Cortex of kidney (tissue), 1 donor: ENCODE results near the gene ONECUT3.
"Not testable (repeated sequence)": the region's sequence is repeated elsewhere in the genome, so short reads cannot be mapped to it uniquely, and the experiment has no call there.

Source experiments
- DNase-seq: peaks from one replicate; lab custom pipeline; 2025; lab: John Stamatoyannopoulos, UW

Gene ONECUT3

DNA sequence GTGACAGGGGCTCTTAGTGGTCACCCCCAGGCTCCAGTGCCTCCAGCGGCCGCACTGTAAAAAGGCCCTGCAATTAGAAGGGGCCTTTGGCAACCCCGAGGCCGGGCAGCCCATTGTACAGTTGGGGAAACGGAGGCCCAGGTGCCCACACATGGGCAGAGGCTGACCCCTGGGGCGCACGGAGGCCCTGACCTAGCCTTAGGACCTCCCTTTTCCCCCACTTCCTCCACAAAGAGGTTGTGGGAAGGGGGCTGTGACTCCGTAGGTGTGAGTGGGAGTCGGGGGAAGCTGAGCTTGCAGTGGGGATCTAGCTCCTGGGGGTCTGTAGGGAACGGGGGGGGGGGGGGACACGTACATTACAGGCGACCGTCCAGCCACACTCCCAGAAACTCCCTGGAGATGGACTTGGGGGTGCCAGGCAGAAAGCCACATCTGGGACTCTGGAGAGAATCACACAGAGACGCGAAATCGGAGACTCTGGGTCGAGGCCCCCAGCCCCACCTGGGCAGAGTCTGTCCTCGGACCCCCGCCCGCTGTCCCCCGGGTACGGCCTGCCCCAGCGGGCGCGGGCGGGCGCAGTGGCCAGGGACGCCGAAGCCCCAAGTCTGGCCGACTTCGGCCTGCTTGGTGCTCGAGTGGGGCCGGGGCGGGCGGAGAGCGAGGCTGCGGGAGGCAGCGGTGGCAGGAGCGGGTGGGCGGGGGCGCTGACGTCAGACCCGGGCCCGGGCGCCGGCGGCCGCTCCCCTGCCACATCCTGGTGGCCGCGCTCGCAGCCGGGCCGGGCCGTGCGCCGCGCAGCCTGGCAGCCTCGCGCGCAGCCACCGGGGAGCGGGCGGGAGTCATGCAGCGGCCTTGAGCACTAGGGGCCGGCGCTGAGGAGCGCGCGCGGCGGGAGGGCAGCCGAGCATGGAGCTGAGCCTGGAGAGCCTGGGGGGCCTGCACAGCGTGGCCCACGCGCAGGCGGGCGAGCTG, at the start of gene ONECUT3:
TSS of gene ONECUT3 (plus strand) at position 750 of the 972 bp plus-strand sequence. CDS start at position 907, 157 bp downstream.
- no peak for DNase-seq

DNA sequence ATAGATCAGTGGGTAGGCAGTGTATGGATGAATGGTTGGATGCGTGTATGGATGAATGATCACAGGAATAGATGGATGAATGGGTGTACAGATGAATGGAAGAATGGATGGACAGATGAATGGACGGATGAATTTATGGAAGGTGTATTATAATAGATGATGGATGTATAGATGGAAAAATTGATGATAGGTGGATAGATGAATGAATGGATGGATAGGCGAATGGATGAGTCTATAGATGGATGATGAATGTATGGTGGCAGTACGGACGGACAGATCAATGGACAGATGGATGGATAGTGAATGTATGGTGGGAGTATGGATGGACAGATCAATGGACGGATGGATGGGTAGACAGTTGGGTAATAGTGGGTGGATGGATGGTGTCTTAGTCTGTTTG, 49.0 kb upstream of the ONECUT3 start:
- DNase-seq: no peak

DNA sequence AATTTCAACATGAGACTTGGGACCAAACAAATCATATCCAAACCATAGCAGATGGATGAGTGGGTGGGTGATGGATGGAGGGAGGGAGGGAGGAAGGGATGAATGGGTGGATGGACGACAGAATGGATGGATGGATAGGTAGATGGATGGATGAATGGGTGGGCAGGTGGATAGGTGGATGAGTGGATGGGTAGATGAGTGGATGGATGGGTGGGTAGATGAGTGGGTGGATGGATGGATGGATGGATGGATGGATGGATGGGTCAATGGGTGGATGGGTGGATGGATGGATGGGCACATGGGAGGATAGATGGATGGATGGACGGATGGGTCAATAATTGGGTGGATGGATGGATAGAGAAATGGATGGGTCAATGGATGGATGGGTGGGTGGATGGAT, 47.9 kb upstream of the ONECUT3 start:
- DNase-seq: no peak

DNA sequence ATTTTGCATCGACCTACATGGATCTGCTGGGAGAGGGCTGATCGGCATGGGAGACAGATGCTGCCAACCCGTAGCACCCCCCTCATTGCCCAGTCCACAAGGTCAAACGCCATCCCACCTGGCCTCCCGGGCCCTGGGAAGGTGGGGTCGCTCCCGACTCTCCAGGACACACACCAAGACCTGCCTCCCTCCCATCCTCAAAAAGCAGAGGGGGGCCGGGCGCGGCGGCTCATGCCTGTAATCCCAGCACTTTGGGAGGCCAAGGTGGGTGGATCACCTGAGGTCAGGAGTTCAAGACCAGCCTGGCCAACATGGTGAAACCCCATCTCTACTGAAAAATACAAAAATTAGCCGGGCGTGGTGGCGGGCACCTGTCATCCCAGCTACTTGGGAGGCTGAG, 46.7 kb upstream of the ONECUT3 start:
- DNase-seq: not testable (repeated sequence)

DNA sequence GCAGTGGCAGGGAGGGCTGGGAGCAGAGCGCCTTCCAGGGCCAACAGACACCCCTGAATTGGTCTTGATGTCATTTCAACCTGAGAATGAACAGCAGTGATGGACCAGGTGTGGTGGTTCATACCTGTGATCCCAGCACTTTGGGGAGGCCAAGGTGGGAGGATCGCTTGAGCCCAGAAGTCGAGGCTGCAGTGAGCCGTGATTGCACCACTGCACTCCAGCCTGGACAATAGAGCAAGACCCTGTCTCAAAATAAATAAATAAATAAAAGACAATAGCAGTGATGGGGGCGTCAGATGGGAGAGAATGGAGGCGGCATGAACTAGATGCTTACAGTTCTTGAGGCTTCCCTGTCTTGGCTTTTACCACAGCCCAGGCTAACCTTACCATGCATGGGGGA, 46.1 kb upstream of the ONECUT3 start:
- DNase-seq: no peak

DNA sequence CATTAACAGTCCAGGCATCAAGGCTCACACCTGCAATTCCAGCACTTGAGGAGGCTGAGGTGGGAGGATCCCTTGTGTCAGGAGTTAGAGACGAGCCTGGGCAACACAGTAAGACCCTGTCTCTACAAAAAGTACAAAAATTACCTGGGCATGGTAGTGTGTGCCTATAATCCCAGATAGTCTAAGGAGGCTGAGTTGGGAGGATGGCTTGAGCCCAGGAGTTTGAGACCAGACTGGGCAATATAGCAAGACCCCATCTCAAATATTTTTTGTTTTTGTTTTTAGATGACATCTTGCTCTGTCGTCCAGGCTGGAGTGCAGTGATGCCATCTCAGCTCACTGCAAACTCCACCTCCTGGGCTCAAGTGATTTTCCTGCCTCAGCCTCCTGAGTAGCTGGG, 40.1 kb upstream of the ONECUT3 start:
- no peak for DNase-seq

DNA sequence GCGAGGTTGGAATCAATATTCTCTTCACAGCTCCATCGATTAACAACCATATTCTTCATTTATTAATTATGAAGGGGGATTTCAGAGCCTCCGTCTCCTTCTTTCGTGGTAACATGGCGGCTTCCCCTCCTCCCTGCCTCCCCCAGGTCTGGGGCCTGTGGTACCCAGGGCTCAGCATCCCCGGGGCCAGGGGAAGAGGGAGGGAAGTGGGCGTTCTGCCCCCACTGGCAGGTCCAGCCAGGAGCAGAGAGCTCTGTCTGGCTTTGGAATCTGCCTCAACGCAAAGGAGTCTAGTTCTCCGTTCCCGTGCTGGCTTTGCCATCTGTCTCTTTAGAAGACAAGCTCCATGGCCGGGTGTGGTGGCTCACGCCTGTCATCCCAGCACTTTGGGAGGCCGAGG, 37.8 kb upstream of the ONECUT3 start:
- no peak for DNase-seq

DNA sequence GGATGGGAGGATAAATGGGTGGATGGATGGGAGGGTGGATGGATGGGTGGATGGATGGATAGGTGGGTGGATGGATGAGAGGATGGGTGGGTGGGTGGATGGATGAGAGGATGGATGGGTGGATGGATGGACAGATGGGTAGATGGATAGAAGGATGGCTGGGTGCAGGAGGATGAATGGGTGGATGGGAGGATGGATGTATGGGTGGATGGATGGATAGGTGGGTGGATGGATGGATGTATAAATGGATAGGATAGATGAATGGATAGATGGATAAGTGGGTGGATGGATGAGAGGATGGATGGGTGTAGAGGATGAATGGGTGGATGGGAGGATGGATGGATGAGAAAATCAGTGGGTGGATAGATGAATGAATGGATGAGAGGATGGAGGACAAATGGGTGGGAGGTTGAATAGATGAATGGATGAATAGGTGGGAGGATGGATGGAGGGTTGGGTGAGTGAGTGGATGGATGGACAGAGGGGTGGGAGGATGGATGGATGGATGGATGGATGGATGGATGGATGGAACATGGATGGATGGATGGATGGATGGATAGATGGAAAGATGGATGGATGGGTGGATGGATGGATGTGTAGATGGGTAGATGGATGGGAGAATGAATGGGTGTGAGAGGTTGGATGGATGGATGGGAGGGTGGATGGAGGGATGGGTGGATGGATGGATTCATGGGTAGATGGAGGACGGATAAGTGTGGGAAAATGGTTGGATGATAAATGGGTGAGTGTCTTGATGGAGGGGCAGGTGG, 35.9 kb upstream of the ONECUT3 start:
- no peak for DNase-seq

DNA sequence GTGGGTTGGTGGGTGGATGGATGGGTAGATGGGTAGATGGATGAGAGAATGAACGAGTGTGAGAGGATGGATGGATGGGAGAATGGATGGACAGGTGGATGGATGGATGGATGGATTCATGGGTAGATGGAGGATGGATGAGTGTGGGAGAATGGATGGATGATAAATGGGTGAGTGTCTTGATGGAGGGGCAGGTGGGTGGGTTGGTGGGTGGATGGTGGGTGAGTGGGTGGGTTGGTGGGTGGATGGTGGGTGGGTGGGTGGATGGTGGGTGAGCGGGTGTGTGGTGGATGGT, 35.4 kb upstream of the ONECUT3 start:
- DNase-seq: no peak

DNA sequence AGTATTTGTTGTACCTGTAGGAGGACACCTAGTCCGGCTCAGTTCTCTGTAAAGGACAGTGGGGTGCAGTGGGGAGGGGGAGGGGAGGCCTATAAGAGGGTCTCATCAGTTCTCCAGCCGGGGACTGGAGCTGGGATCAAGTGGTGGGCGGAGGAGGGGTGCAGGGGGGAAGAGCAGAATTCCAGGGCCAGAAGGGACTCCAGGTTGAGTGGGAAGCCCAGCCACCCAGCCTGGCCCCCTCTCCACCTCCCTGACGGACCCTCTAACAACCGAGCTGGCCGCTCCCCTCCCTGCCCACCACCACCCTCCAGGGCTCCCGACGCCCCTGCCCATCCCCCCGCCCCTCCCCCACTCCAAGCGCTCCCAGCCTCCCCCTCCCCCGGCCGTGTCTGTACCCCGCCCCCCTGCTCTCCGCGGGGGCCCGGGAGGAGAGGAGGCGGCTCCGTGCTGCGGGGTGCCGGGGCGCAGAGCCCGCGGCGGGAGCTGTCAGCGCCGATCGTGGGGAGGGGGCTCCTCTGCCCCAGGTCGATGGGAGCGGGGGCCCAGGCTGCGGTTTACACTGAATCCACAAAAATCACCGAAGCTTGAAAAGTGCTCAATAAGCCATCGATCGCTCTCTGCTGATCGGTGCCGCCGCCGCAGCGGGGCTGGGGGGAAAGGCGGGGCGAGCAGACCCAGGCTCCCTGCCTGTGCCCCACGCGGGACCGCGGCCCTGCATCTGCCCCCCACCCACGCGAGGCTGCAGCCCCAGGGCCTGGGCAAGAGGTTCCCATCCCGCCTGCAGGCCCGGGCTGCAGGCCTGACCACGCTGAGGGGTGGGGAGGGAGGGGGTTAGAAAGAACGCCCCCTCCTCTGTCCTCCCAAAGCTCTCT, 34.6 kb upstream of the ONECUT3 start:
- DNase-seq: no peak

DNA sequence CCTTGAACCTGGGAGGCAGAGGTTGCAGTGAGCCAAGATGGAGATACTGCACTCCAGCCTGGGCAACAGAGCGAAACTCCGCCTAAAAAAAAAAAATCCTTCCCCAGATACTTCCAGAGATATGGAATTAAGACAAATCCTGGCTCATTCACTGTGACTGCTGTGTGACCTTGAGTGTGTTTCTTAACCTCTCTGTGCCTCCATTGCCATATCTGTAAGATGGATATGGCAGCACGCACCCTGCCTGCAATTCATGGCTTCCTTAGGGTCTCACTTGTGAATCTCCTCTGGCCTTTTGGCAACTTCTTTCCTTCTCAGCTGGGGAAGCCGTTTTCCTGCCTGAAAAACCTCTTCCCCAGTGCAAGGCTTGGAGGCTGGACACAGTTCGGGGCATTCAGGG, 33.8 kb upstream of the ONECUT3 start:
- DNase-seq: no peak

DNA sequence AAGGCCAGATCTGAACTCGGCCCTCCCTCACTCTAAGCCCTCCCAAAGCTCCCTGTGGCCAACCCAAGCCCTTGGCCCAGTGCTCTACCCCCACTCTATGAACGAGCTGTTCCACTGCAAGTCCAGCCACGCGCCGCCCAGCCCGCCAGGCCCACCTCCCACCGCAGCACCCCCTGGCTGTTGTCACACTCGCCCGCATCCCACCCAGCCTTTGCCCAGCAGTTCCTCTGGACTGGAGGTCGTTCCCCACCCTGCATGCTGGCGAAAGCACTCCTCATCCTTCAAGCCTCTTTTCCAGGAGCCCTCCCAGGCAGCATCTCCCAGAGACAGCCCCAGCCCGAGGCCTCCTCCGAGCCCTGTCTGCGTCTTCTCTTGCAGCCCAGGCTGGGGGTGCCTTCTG, 33.1 kb upstream of the ONECUT3 start:
- no peak for DNase-seq

DNA sequence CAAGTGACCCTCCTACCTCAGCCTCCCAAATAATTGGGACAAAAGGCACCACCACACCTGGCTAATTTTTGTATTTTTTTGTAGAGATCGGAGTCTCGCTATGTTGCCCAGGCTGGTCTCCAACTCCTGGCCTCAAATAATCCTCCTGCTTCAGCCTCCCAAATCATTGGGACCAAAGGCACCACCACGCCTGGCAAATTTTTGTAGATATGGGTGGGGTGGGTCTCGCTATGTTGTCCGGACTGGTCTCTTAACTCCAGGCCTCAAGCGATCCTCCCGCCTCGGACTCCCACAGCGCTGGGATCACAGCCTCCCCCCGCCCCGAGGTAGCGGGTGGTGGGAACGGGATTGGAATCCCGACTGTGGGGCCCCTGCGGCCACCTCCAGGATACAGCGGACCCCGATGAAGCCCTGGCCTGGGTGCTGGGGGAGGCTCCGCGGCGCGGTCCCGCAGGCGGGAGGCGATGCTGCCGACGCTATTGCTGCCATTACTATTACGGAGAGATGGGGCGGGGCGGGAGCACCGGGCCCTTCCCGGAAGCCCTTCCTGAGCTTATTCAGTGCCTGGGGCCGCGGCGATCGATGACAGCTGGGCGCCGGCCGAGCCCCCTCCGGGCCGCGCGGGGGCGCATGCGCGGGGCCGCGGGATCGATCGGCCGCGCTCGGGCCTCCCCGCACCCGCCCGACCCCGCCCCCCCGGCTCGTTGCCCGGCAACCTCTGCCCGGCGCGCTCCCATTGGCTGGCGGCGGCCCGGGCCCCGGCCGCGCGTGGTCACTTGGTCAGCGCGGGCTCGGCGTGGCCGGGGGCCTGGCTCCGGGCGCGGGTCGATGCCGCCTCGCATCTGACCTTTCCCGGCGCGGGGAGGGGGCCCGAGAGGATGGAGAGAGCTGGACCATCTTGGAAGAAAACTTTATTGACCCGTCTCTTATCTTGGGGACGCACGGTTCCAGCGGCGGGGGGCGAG, 27.9 kb upstream of the ONECUT3 start:
- no peak for DNase-seq

DNA sequence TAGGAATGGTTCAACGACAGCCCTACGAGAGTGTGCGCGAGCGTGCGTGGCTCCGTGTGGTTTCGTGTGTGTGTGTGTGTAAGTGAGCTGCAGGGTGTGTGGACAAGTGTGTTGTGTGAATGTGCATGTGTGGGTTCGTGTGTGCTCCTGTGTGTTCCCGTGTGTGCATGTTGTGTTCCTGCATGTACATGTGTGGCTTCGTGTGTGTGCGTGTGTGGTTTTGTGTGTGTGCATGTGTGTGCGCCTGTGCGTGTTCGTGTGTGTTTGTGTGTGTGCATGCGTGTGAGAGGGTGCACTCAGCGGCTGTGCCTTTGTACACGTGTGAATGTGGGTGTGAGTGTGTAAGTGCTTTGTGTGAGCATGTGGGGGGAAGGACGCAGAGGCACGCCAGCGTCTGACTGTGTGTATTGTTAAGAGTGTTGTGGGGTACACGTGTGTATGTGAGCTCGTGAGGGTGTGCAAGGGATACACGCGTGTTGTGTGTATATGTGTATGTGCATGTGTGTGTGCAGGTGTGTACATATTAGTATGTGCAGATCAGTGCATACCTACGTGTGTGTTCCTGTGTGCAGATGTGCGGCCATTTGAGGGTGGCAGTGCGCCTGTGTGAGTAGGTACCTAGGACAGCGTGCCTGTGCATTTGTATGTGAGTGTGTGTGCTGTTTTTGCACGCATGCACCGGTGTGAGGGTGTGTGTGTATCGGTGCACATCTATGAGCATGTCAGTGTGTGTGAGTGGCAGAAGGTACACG, 24.3 kb upstream of the ONECUT3 start:
- no peak for DNase-seq

DNA sequence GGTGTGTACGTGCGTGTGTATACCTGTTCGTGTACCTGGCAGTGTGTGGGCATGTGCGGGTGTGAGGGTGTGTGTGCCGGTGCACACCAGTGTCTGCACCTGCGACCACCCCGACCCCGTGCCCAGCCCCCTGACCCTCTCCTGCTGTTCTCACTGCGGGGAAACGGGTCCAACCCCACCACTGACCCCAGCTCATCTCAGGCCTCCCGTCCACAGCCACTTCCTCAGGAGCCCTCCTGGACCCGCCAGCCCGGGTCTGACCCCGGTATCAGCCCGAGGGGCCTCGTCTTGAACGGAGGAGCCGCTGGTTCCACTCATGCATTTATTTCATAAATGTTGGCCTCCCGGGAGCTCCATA, 23.8 kb upstream of the ONECUT3 start:
- no peak for DNase-seq

DNA sequence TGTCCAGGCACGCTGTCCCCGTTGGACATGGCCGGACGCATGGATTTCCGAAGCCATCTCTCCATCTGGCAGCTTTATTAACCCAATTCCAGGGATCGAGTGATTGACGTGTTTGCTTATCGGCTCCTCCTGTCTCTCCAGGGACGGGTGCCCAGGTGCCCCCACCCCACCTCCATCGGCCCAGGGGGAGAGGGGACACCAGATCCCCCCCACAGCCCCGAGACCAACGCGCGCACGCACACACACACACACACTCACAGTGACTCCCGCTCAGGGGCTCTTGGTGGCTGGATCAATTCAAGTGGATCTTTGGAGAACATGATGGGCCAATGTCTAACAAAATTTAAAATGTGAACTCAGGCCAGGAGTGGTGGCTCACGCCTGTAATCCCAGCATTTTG, 23.1 kb upstream of the ONECUT3 start:
- no peak for DNase-seq

DNA sequence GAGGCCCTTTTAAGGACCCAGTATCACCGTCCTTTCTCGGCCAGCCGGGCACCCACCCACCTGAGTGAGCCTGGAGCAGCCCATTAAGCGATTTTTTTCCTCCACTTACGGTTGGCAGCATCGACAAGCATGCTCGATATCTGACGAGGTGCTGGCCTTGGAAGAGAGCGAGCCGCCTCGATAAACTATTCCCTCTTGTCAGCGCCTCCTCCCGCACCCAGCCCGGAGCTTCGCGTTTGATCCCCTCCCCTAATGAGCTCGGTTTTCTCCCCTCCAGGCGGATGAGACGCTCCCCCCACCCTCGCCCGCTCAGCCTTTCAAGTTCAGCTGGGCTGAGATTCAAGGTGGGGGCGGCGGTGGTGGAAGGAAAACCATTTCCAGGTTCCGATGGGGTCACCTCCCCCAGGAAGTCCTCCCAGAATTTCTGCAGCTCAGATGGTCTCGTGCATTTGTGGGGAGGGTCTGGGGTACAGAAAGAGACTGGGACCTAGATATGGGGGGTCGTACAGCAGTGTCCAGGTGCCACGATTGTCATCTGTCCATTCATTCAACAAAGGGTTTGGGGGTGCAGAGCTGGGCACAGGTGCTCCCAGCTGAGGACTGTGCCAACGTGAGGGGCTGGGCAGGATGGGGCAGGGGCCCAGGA, 18.9 kb upstream of the ONECUT3 start:
- no peak for DNase-seq

DNA sequence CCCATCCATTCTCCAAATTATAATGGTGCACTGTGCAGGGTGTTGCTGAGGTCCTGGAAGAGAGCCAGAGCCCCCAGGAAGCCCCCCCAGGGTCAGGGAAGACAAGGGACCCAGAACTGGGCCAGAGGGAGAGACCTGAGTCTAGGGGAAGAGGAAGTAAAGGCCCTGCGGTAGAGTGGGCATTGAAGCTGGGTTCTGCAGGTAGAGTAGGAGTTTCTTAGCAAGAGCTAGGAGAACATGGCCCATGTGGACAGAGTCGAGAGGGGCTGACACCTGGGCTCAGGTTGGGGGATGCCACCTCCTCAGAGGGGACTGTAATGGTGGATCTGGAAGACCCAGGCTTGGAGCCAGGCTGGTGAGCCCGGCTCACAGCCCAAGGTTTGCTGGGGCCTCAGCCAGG, 17.0 kb upstream of the ONECUT3 start:
- DNase-seq: no peak

DNA sequence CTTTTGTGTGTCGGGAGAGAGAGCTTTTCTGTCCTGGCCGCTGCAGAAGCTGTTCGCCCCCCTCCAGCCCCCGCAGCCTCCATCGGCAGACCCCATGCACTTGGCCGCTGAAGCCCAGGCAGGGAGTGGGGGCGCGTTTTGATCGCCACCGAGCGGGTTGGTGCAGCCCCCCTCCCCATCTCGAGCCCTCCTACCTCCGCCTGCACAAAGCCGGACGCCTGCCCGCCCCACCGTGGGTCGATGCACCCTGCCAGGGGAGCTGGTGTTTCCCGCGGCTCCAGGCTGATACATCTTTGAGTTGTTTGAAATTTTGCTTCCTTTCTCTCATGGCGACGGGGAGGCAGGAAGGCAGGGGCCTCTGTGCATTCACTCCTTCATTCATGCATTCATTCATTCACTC, 16.4 kb upstream of the ONECUT3 start:
- DNase-seq: no peak
